ENCODE results near the gene ADAM23.

ADAM23 gene

DNA sequence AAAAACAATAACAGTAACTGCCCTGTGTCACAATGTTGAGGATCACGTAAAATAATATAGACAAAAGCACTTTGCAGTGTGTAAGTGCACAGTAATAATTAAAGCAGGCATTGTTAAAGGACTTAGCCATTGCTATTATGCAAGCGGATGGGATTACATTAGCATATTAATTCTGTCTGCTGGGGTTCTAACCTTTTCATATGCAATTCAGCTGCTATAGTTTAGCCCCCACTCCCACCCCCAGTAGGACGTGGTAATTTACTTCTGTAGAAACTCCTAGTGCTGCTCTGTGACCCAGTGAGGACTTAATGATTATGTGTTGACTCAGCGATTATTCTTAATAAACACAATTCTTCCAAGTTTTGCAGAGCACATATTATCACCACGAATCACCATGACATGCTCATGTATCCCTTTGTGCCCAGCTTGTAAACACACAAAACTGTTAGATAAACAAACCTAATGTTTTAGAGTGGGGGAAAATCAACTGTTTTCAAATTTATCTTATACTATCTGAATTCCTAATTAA lies 5.1 kb upstream of the ADAM23 start:
- no peak for DNase-seq (ENCODE audit: low read depth in 3 of 3)

DNA sequence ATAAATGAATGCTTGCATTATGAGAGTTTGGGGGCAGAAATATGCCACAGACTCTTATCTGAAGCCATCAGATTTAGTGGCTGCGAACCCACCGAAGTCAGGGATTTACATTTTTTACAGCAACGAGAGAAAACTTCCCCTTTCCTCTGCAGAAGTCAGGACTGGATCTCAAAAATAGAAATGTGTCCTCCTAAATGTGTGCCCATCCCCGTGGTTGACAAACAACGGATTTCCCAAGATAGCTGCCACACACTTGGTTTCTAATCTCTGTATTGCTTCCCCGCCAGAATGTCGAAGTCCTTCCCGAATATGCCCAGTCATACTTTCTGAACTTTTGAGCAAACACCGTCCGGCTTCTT lies 879 bp upstream of the ADAM23 start:
- DNase-seq (ENCODE audit: low read depth in 3 of 3), result no peak

- DNase-seq (ENCODE audit: low read depth in 3 of 3), result no peak
Observed at GRCh38 chr2:206443735-206444527, 599 bp downstream of the ADAM23 start.

DNA sequence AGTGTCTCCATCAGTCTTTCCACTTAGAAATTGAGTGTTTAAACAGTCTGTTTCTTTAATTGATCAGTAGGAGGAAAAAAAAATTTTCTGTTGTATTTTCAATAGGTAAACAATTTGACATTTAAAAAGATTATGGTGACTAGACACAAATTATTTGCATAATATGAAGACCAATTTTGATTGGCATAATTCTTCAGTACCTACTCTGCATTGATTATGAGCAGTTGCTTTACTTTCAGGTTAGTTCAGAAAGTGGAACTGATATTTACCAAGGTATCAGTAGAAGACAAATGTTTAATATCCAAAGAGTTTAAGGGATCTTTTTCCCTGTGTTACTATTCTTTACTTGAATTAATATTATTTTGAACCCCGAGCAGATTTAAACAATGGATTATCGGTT lies 2.6 kb downstream of the ADAM23 start:
- no peak for DNase-seq (ENCODE audit: low read depth in 3 of 3)

DNA sequence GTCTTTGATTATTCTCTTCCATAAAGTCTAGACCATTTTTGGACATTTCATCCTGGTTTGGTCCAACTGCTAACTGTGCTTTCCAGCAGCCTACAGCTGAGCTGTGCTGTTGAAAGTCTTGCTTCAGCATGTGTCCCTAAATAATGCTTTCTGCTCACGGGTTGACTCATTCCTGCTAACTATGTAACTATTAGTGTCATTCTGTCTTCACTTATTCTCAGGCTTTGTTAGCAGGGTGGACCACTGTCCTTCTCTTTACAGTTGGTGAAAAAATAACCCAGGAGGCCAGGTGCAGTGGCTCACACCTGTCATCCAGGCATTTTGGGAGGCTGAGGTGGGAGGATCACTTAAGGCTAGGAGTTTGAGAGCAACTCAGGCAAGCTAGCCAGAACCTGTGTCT lies 8.9 kb downstream of the ADAM23 start:
- DNase-seq (ENCODE audit: low read depth in 3 of 3), result no peak

GRCh38 chr2:206452750-206453149 lies 9.4 kb downstream of the ADAM23 start:
- DNase-seq (ENCODE audit: low read depth in 3 of 3), result no peak

- no peak for DNase-seq (ENCODE audit: low read depth in 3 of 3)
Observed at GRCh38 chr2:206456078-206456754, 12.9 kb downstream of the ADAM23 start.

DNA sequence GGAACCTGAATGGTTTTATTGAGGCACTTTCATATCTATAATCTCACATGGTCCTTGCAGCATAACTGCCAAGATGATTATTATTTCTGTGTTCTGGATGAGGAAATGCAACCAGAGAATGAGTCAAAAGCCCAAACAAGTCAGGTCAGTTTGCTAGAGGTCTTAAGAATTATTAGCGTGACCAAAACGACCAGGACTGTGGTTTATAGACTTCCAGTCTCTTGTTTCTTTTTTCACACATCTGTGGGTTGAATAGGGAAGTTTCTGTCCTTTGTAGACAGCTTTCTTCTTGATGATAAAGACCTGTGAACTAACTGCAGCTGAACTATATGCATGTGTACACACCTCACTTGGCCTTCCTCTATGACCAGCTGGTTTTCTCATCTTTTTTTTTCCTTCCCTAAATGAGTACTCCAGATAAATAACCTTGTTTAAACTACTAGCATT lies 13.9 kb downstream of the ADAM23 start:
- no peak for DNase-seq (ENCODE audit: low read depth in 3 of 3)

GRCh38 chr2:206462240-206462854 lies 19.0 kb downstream of the ADAM23 start:
- DNase-seq (ENCODE audit: low read depth in 3 of 3), result no peak

DNA sequence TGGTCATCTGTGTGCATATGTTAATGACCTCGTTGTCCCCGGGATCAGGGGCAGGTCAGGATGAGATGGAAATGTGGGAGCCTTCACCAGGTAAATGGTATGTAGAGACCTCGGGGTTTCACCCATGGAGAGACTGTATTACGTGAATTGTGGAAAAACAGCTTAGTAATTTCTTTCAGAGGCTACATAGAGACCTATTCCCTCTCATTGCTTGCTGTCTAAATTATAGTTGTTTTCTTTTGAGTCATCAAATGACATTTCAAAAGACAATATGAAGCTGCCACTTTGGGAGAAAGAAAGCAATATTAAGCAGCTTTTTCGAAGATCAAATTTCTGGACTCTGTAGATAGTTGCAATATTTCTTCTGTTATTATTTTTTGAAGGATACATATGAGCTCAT lies 20.4 kb downstream of the ADAM23 start:
- DNase-seq (ENCODE audit: low read depth in 3 of 3), result no peak

- DNase-seq (ENCODE audit: low read depth in 3 of 3), result no peak
Observed at GRCh38 chr2:206464597-206464996, 21.3 kb downstream of the ADAM23 start.

DNA sequence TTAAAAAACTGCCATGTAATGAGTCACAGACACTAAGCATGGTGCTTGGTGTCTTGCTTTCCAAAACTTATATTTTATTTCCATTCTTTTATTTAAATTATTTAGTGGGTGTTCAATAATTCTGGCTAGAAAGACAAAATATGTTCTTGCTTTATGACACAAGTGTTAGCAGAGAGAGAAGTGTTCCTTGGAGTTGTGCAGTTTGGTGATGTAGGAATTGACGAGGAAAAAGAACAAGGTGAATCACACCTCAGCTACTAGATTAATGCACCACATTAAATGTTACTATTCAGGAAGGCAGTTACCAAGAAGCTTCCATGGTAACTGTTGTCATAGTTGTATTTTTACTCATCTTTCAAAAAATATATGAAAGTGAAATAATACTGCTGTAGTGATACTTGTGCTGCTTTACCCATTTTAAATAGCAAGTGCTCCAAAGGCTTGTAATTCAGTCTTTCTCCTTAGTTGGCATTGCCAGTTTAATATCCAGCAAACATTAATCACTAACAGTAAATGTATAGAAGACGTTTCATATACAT lies 28.3 kb downstream of the ADAM23 start:
- DNase-seq (ENCODE audit: low read depth in 3 of 3), result no peak

DNA sequence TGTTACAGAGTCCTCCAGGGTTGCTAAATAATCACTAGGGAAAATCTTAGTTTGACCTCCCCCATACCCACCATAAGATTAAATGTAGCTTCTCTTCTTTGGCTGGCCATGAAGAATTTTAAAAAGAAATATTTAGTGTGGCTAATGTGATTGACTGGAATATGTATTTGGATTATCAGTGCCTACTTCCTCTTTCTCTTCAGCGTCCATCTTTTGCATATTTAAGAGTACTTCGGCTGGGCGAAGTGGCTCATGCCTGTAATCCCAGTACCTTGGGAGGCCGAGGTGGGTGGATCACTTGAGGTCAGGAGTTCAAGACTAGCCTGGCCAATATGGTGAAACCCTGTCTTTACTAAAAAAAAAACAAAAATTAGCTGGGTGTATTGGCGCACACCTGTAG lies 28.8 kb downstream of the ADAM23 start:
- DNase-seq (ENCODE audit: low read depth in 3 of 3), result no peak

GRCh38 chr2:206474099-206474498 lies 30.8 kb downstream of the ADAM23 start:
- no peak for DNase-seq (ENCODE audit: low read depth in 3 of 3)

DNA sequence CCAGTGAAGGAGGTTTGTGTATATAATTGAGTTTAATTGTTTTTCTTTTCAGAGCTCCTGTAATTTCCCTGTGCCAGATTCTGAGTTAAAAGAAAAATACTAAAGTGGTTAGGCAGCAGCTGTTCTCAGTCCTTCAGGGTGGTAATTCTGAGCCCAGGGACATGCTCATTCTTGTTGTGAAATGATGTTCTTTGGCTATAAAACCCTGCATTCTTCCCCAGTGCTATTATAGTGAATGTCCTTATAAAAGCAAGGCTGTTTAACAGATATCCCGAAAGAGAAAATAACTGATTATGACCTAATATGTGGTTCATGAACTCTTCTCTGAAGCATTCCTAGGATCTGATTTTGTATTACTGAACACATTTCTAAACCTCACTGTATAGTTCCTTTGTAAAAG lies 34.0 kb downstream of the ADAM23 start:
- DNase-seq (ENCODE audit: low read depth in 3 of 3), result no peak

DNA sequence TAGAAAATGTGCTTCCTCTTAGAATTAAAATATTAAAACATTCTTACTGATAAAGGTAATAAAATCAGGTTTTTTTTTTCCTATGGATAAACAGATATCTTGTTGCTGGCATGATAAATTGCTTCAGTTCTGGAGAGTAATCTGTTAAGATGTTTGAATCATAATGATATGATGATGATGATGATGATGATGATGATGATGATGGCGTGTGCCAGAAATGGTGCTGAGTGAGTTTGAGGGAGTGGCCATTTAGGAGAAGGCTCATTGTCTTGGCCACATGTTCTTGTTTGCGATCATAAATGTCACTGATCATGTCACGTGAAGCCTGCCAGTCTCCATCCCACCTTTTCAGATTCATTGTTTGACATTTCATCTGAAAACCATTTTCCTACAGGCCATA lies 35.0 kb downstream of the ADAM23 start:
- no peak for DNase-seq (ENCODE audit: low read depth in 3 of 3)

DNA sequence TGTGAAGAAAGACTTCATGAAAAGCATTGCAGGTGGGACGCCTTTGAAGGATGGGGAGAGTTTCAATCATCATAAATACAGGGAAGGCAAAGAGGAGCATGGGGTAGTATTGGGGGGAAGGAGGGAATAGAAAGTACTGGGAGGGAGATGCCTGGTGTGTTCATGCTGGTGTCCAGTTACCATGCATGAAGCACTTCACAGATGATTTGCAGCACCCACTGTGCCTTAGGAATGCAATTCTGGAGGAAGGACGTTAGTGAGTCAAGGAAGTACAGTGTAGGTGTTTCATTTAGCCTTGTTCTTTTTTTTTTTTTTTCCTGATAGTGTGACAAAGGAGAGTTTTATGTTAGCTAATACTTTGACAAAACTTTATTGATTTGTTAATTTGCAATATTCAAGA lies 36.8 kb downstream of the ADAM23 start:
- DNase-seq (ENCODE audit: low read depth in 3 of 3), result no peak

- no peak for DNase-seq (ENCODE audit: low read depth in 3 of 3)
Observed at GRCh38 chr2:206480620-206481019, 37.3 kb downstream of the ADAM23 start.

DNA sequence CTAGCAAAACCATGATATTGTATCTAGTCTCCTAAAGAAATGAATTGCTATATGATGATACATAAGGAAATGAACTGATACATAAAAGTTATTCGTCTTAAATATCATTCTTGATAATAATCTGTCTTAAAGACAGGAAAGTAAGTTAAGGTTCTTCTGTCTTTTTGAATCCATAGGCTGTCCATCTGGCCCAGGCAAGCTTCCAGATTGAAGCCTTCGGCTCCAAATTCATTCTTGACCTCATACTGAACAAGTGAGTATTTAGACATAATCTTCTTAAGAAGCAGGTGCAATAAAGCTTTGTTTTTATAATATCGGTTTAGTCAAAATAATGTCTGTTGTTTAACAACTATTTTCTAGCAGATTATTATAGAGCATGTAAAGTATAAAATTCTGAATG lies 37.7 kb downstream of the ADAM23 start:
- DNase-seq (ENCODE audit: low read depth in 3 of 3), result no peak

- no peak for DNase-seq (ENCODE audit: low read depth in 3 of 3)
Observed at GRCh38 chr2:206482123-206482522, 38.8 kb downstream of the ADAM23 start.

DNA sequence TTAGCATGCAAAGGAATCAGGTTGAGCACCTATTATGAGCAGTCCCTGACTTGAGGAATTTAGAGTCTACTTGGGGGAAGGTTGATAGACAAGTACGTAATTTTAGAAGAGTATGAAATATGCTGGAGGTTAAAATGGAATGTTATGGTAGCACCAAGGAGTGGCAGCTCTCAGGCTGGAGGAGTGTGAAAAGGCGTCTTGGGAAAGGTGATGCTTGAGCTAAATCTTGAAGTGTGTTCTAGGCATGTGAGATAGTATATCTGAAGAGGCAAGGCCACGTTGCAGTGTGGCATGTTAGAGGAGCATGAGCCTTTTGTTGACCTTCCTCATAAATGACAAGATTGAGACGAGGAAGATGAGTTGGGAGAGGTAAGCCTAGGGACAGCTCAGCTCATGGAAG lies 39.3 kb downstream of the ADAM23 start:
- no peak for DNase-seq (ENCODE audit: low read depth in 3 of 3)

GRCh38 chr2:206488053-206488452 lies 44.7 kb downstream of the ADAM23 start:
- no peak for DNase-seq (ENCODE audit: low read depth in 3 of 3)

DNA sequence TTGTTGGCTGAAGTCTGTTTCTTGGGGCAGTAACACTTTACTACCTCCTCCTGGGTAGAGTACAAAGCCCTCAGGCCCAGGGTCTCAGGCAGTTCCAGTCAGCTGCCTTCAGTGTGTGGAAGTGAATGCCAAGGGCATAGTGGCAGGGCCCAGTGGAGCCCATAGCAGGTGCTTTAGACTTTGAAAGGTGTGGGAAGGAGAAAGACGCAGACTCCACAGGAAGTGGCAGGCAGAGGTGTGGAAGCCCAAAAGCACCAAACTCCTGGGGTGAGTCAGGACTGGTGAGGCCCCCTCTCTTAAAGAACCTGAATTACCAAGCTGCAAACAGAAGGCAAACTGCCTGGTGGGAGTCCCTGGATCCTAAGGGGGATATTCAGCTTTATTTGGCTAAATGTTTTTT lies 45.3 kb downstream of the ADAM23 start:
- DNase-seq (ENCODE audit: low read depth in 3 of 3), result no peak

Measured in stimulated activated CD4-positive, alpha-beta T cell treated with anti-CD3 and anti-CD28 coated beads, TNF-alpha, amount 100 ng/mL, for 48 hours (primary cell).